Measurements from ENCODE around the gene ODAD2. TPM values are rescaled to one million over a fixed set of nuclear protein-coding genes. Genes with fewer than 3 reads are reported as not detected.
"Not testable (repeated sequence)": the region's sequence is repeated elsewhere in the genome, so short reads cannot be mapped to it uniquely, and the experiment has no call there.

Gene ODAD2
- total RNA-seq, 1 experiment from 2014 or later = 7.6 TPM

- no peaks in the 10 kb centered on the region for H3K36me3 ChIP-seq (replicated peaks; ENCODE audit: control insufficient read depth, insufficient read depth, low read length)
- no peak overlapping the region for H3K4me3 ChIP-seq (ENCODE audit: insufficient read depth, low read depth, low read length)
- 0 out of 2 replicates have a peak, but pooled peaks cover 2% of the 10 kb centered on the region for H3K27me3 ChIP-seq (ENCODE audit: control insufficient read depth, insufficient read depth, low read length)
- no peak for DNase-seq
Observed at GRCh38 chr10:27995311-27995710, 3.6 kb downstream of the ODAD2 start.

- H3K27me3 ChIP-seq (ENCODE audit: control insufficient read depth, insufficient read depth, low read length); H3K36me3 ChIP-seq (replicated peaks; ENCODE audit: control insufficient read depth, insufficient read depth, low read length); H3K4me3 ChIP-seq (ENCODE audit: insufficient read depth, low read depth, low read length); DNase-seq: not testable (repeated sequence)
Observed at GRCh38 chr10:27989357-27989756, 9.5 kb downstream of the ODAD2 start.

GRCh38 chr10:27986821-27987220 is 12.1 kb downstream of the ODAD2 start:
- Histone ChIP-seq H3K27me3 (ENCODE audit: control insufficient read depth, insufficient read depth, low read length) (no peaks in the 10 kb centered on the region), H3K4me3 (ENCODE audit: insufficient read depth, low read depth, low read length) (no peak overlapping the region), H3K36me3 (replicated peaks; ENCODE audit: control insufficient read depth, insufficient read depth, low read length) (no peaks in the 10 kb centered on the region)
- no peak for DNase-seq

- H3K4me3 ChIP-seq (ENCODE audit: insufficient read depth, low read depth, low read length) = no peak overlapping the region
- H3K27me3 ChIP-seq (ENCODE audit: control insufficient read depth, insufficient read depth, low read length) = no peaks in the 10 kb centered on the region
- no peak for DNase-seq
- H3K36me3 ChIP-seq (replicated peaks; ENCODE audit: control insufficient read depth, insufficient read depth, low read length) = no peaks in the 10 kb centered on the region
Observed at GRCh38 chr10:27982875-27983543, 15.9 kb downstream of the ODAD2 start.

- Histone ChIP-seq H3K27me3 (ENCODE audit: control insufficient read depth, insufficient read depth, low read length) (no peaks in the 10 kb centered on the region), H3K36me3 (replicated peaks; ENCODE audit: control insufficient read depth, insufficient read depth, low read length) (no peaks in the 10 kb centered on the region), H3K4me3 (ENCODE audit: insufficient read depth, low read depth, low read length) (no peak overlapping the region)
- no peak for DNase-seq
Observed at GRCh38 chr10:27981744-27982143, 17.1 kb downstream of the ODAD2 start.

- not testable (repeated sequence) for DNase-seq; H3K4me3 ChIP-seq (ENCODE audit: insufficient read depth, low read depth, low read length); H3K36me3 ChIP-seq (replicated peaks; ENCODE audit: control insufficient read depth, insufficient read depth, low read length); H3K27me3 ChIP-seq (ENCODE audit: control insufficient read depth, insufficient read depth, low read length)
Observed at GRCh38 chr10:27970795-27971194, 28.1 kb downstream of the ODAD2 start.

- not testable (repeated sequence) for H3K36me3 ChIP-seq (replicated peaks; ENCODE audit: control insufficient read depth, insufficient read depth, low read length); DNase-seq; H3K27me3 ChIP-seq (ENCODE audit: control insufficient read depth, insufficient read depth, low read length); H3K4me3 ChIP-seq (ENCODE audit: insufficient read depth, low read depth, low read length)
Observed at GRCh38 chr10:27969931-27970330, 28.9 kb downstream of the ODAD2 start.

GRCh38 chr10:27959093-27959715 is 39.7 kb downstream of the ODAD2 start:
- no peak overlapping the region for H3K4me3 ChIP-seq (ENCODE audit: insufficient read depth, low read depth, low read length)
- H3K36me3 ChIP-seq (replicated peaks; ENCODE audit: control insufficient read depth, insufficient read depth, low read length) = no peaks in the 10 kb centered on the region
- no peaks in the 10 kb centered on the region for H3K27me3 ChIP-seq (ENCODE audit: control insufficient read depth, insufficient read depth, low read length)
- no peak for DNase-seq

- H3K4me3 ChIP-seq (ENCODE audit: insufficient read depth, low read depth, low read length); DNase-seq; H3K27me3 ChIP-seq (ENCODE audit: control insufficient read depth, insufficient read depth, low read length); H3K36me3 ChIP-seq (replicated peaks; ENCODE audit: control insufficient read depth, insufficient read depth, low read length): not testable (repeated sequence)
Observed at GRCh38 chr10:27958383-27958782, 40.5 kb downstream of the ODAD2 start.

GRCh38 chr10:27950242-27950564 is 48.7 kb downstream of the ODAD2 start:
- DNase-seq = no peak
- Histone ChIP-seq H3K27me3 (ENCODE audit: control insufficient read depth, insufficient read depth, low read length) (no peaks in the 10 kb centered on the region), H3K36me3 (replicated peaks; ENCODE audit: control insufficient read depth, insufficient read depth, low read length) (no peaks in the 10 kb centered on the region), H3K4me3 (ENCODE audit: insufficient read depth, low read depth, low read length) (no peak overlapping the region)

GRCh38 chr10:27949528-27950241 is 49.2 kb downstream of the ODAD2 start:
- no peak for DNase-seq
- Histone ChIP-seq H3K36me3 (replicated peaks; ENCODE audit: control insufficient read depth, insufficient read depth, low read length) (no peaks in the 10 kb centered on the region), H3K4me3 (ENCODE audit: insufficient read depth, low read depth, low read length) (no peak overlapping the region), H3K27me3 (ENCODE audit: control insufficient read depth, insufficient read depth, low read length) (no peaks in the 10 kb centered on the region)

GRCh38 chr10:27948186-27948585 is 50.7 kb downstream of the ODAD2 start:
- no peaks in the 10 kb centered on the region for H3K36me3 ChIP-seq (replicated peaks; ENCODE audit: control insufficient read depth, insufficient read depth, low read length)
- no peaks in the 10 kb centered on the region for H3K27me3 ChIP-seq (ENCODE audit: control insufficient read depth, insufficient read depth, low read length)
- DNase-seq = no peak
- H3K4me3 ChIP-seq (ENCODE audit: insufficient read depth, low read depth, low read length) = no peak overlapping the region

- no peaks in the 10 kb centered on the region for H3K36me3 ChIP-seq (replicated peaks; ENCODE audit: control insufficient read depth, insufficient read depth, low read length)
- no peak overlapping the region for H3K4me3 ChIP-seq (ENCODE audit: insufficient read depth, low read depth, low read length)
- H3K27me3 ChIP-seq (ENCODE audit: control insufficient read depth, insufficient read depth, low read length) = no peaks in the 10 kb centered on the region
- no peak for DNase-seq
Observed at GRCh38 chr10:27947540-27947939, 51.3 kb downstream of the ODAD2 start.

- no peaks in the 10 kb centered on the region for H3K36me3 ChIP-seq (replicated peaks; ENCODE audit: control insufficient read depth, insufficient read depth, low read length)
- DNase-seq = no peak
- H3K4me3 ChIP-seq (ENCODE audit: insufficient read depth, low read depth, low read length) = no peak overlapping the region
- H3K27me3 ChIP-seq (ENCODE audit: control insufficient read depth, insufficient read depth, low read length) = no peaks in the 10 kb centered on the region
Observed at GRCh38 chr10:27944005-27944404, 54.9 kb downstream of the ODAD2 start.

GRCh38 chr10:27914888-27915287 is 84.0 kb downstream of the ODAD2 start:
- no peak for DNase-seq
- Histone ChIP-seq H3K27me3 (ENCODE audit: control insufficient read depth, insufficient read depth, low read length) (no peaks in the 10 kb centered on the region), H3K4me3 (ENCODE audit: insufficient read depth, low read depth, low read length) (no peak overlapping the region), H3K36me3 (replicated peaks; ENCODE audit: control insufficient read depth, insufficient read depth, low read length) (no peaks in the 10 kb centered on the region)

All from H7 (cell line).